GM19438 (cell line): Measurements from ENCODE around the gene SPRED2.

Experiments
- ATAC-seq: cut with Tn5 transposase; IDR thresholded peaks from one replicate; pipeline ENCODE4 v1.9.1; 2021; ENCODE audit warnings: low read depth; ENCODE audit not compliant: unreplicated experiment

The SPRED2 gene

GRCh38 chr2:65443509-65444186 is 11.2 kb upstream of the SPRED2 start:
- no peak for ATAC-seq

GRCh38 chr2:65442420-65443020 is 10.1 kb upstream of the SPRED2 start:
- ATAC-seq = no peak

- no peak for ATAC-seq
These were observed 5.9 kb upstream of the SPRED2 start for GRCh38 chr2:65438137-65438899.

- ATAC-seq = no peak
These were observed 5.2 kb upstream of the SPRED2 start for GRCh38 chr2:65437392-65438135.

- ATAC-seq = peak; percentile 55
These were observed 4.4 kb upstream of the SPRED2 start for GRCh38 chr2:65436824-65437221.

GRCh38 chr2:65436169-65436823 is 3.9 kb upstream of the SPRED2 start:
- peak; percentile 30 for ATAC-seq

- ATAC-seq = peak; percentile 8
These were observed 3.3 kb upstream of the SPRED2 start for GRCh38 chr2:65435625-65436168.

- ATAC-seq = no peak
These were observed 2.3 kb upstream of the SPRED2 start for GRCh38 chr2:65434592-65435241.

GRCh38 chr2:65431421-65432226 is 775 bp downstream of the SPRED2 start:
- peak; percentile 33 for ATAC-seq

GRCh38 chr2:65430603-65431420 is 1.6 kb downstream of the SPRED2 start:
- ATAC-seq = no peak

GRCh38 chr2:65429786-65430602 is 2.4 kb downstream of the SPRED2 start:
- no peak for ATAC-seq

- ATAC-seq = no peak
These were observed 4.9 kb downstream of the SPRED2 start for GRCh38 chr2:65427532-65427931.

GRCh38 chr2:65425276-65425675 is 7.1 kb downstream of the SPRED2 start:
- ATAC-seq = no peak

GRCh38 chr2:65424391-65424790 is 8.0 kb downstream of the SPRED2 start:
- ATAC-seq = no peak

- no peak for ATAC-seq
These were observed 11.0 kb downstream of the SPRED2 start for GRCh38 chr2:65421432-65421748.

- no peak for ATAC-seq
These were observed 11.5 kb downstream of the SPRED2 start for GRCh38 chr2:65420712-65421431.
